Endothelial cell of umbilical vein (primary cell): ENCODE data around the gene FYCO1. TPM values are rescaled to one million over a fixed set of nuclear protein-coding genes. Genes with fewer than 3 reads are reported as not detected.

Source experiments
- BruUV-seq: library from RNA; stranded (reverse); fragments of 400-500 nt; replicated peaks from 2 replicates; lab custom pipeline; 2021; lab: Mats Ljungman, UMichigan
- CTCF ChIA-PET: fragments of 300-600, 350-600 bp; sonication (Branson Sonifier 250); formaldehyde crosslinking; loops from one replicate; lab custom pipeline; 2021; ENCODE audit warnings: antibody characterized with exemption, inconsistent platforms; lab: Charles Lee
- POLR2A ChIA-PET: fragments of 300-600, 350-600 bp; sonication (Branson Sonifier 250); formaldehyde crosslinking; loops from one replicate; lab custom pipeline; 2021; ENCODE audit warnings: antibody characterized with exemption, inconsistent platforms; lab: Charles Lee
- DNase-seq: peaks from one replicate; pipeline ENCODE4 v3.0.0-alpha.2; 2011; ENCODE audit warnings: low read depth, low spot score
- FAIRE-seq: peaks from 2 replicates; lab custom pipeline; 2011; peaks lifted over from hg19 to GRCh38; lab: Jason Lieb, UNC
- H2AFZ ChIP-seq: 2 replicates; pipeline ENCODE4 v1.6.0; 2012; ENCODE audit warnings: low read depth, low read length, control low read depth, inconsistent platforms
- H3K27ac ChIP-seq: 2 replicates; pipeline ENCODE4 v1.5.1; 2011; ENCODE audit warnings: low read depth, mild to moderate bottlenecking, control low read depth, low read length, moderate library complexity; ENCODE audit not compliant: insufficient read depth
- H3K27me3 ChIP-seq, 2 experiments: 2 replicates each; pipeline versions ENCODE4 v1.6.0 to v1.6.1; 2011; ENCODE audit warnings: low read length in 2 of 2, mixed read lengths in 1 of 2; ENCODE audit not compliant: control insufficient read depth in 2 of 2, insufficient read depth in 2 of 2
- H3K36me3 ChIP-seq, 2 experiments: 2 replicates in 1 of 2; 3 replicates in 1 of 2; pipeline ENCODE4 v1.5.1; 2011; ENCODE audit warnings: low read length in 2 of 2, mild to moderate bottlenecking in 1 of 2, moderate library complexity in 1 of 2; ENCODE audit not compliant: control insufficient read depth in 2 of 2, insufficient read depth in 2 of 2; ENCODE audit errors: extremely low read depth in 1 of 2
- H3K4me1 ChIP-seq: 3 replicates; pipeline ENCODE4 v1.5.1; 2011; ENCODE audit warnings: mild to moderate bottlenecking, low read length; ENCODE audit not compliant: control insufficient read depth, insufficient read depth; ENCODE audit errors: extremely low read depth
- H3K4me2 ChIP-seq: 2 replicates; pipeline ENCODE4 v1.6.1; 2011; ENCODE audit warnings: low read length, control low read depth, mixed read lengths; ENCODE audit not compliant: insufficient read depth
- H3K4me3 ChIP-seq, 3 experiments: fragments of 200-600 bp in 1 of 3; sonication (generic), shearing (Covaris generic) in 1 of 3; replicated peaks in 1 of 3; 2 replicates each; pipeline ENCODE4 v1.5.1; 2011 to 2016; ENCODE audit warnings: control low read depth in 3 of 3, low read length in 3 of 3, mild to moderate bottlenecking in 2 of 3, inconsistent platforms in 1 of 3, low read depth in 1 of 3, moderate library complexity in 1 of 3; ENCODE audit not compliant: insufficient read depth in 1 of 3
- H3K79me2 ChIP-seq: 2 replicates; pipeline ENCODE4 v1.6.0; 2012; ENCODE audit warnings: low read length, inconsistent platforms; ENCODE audit not compliant: control insufficient read depth, insufficient read depth
- H3K9ac ChIP-seq: replicated peaks from 2 replicates; pipeline ENCODE3; 2011; ENCODE audit warnings: low read length, control low read depth; ENCODE audit not compliant: insufficient read depth; ENCODE audit errors: extremely low read depth
- H3K9me1 ChIP-seq: replicated peaks from 3 replicates; pipeline ENCODE4 v1.6.0; 2011; ENCODE audit warnings: mild to moderate bottlenecking, low read length; ENCODE audit not compliant: control insufficient read depth, insufficient read depth; ENCODE audit errors: extremely low read depth
- H3K9me3 ChIP-seq: replicated peaks from 2 replicates; pipeline ENCODE4 v1.5.1; 2012; ENCODE audit warnings: low read length, inconsistent platforms; ENCODE audit not compliant: control insufficient read depth, insufficient read depth
- H4K20me1 ChIP-seq: replicated peaks from 2 replicates; pipeline ENCODE3; 2011; ENCODE audit warnings: mild to moderate bottlenecking, low read length; ENCODE audit not compliant: control insufficient read depth, insufficient read depth; ENCODE audit errors: extremely low read depth
- EZH2 ChIP-seq: IDR thresholded peaks from 2 replicates; pipeline ENCODE4 v1.6.1; 2012; ENCODE audit warnings: borderline replicate concordance, low read depth, mild to moderate bottlenecking, moderate library complexity, low read length, inconsistent platforms; ENCODE audit not compliant: severe bottlenecking
- FOS ChIP-seq: IDR thresholded peaks from 2 replicates; pipeline ENCODE4 v1.6.1; 2011; ENCODE audit warnings: mild to moderate bottlenecking, low read length, moderate library complexity, borderline replicate concordance; ENCODE audit not compliant: insufficient read depth
- GATA2 ChIP-seq: IDR thresholded peaks from 2 replicates; pipeline ENCODE4 v1.7.0; 2011; ENCODE audit warnings: low read depth, mild to moderate bottlenecking, moderate library complexity, mixed read lengths, low read length; ENCODE audit not compliant: insufficient read length, insufficient read depth
- JUN ChIP-seq: IDR thresholded peaks from 2 replicates; pipeline ENCODE4 v1.6.1; 2011; ENCODE audit warnings: borderline replicate concordance, low read depth; ENCODE audit not compliant: insufficient read length, insufficient read depth
- MYC ChIP-seq: IDR thresholded peaks from one replicate; pipeline ENCODE4 v1.6.1; 2011; ENCODE audit warnings: mild to moderate bottlenecking, low read depth, low read length
- POLR2A ChIP-seq: IDR thresholded peaks from 2 replicates; pipeline ENCODE4 v1.6.1; 2012; ENCODE audit warnings: low read depth, mild to moderate bottlenecking, control low read depth, low read length
- POLR2AphosphoS5 ChIP-seq: IDR thresholded peaks from 2 replicates; pipeline ENCODE4 v1.6.1; 2012; ENCODE audit warnings: low read depth, mild to moderate bottlenecking, control low read depth, low read length, moderate library complexity; ENCODE audit not compliant: insufficient read depth
- dilution Hi-C: fragments of 300-500 bp; cut with MboI; formaldehyde crosslinking; loops from one replicate; pipeline ENCODE4 v1.15.0; 2019; ENCODE audit warnings: low sequenced_read_pairs; ENCODE audit not compliant: extremely low pct_ligation_motif_present
- intact Hi-C: fragments of 100-400 bp; cut with micrococcal nuclease; formaldehyde crosslinking; loops from one replicate; pipeline ENCODE4 v1.10.0; 2022
- polyA plus RNA-seq, 4 experiments: library from polyadenylated mRNA; depleted of rRNA in 3 of 4; stranded (reverse) in 3 of 4; unstranded in 1 of 4; fragments of >200 nt; gene quantifications; 2 replicates each; pipeline versions ENCODE4 v1.2.1 to v1.2.3, GENCODE V29; 2011 to 2012; ENCODE audit warnings: missing spikeins in 1 of 4
- total RNA-seq: library from RNA; stranded (reverse); gene quantifications from 2 replicates; pipeline ENCODE4 v1.2.3, GENCODE V29; 2021
- TF ChIP-seq, protein P1 (sequence below): IDR thresholded peaks from 2 replicates; pipeline ENCODE4 v1.6.1; 2011; ENCODE audit not compliant: insufficient read depth, insufficient read length
- TF ChIP-seq, protein P2 (sequence below), 2 donors: IDR thresholded peaks; 1 replicate in 1 of 2; 2 replicates in 1 of 2; pipeline ENCODE4 v1.5.1; 2011; ENCODE audit warnings: low read length in 2 of 2, mild to moderate bottlenecking in 2 of 2, moderate library complexity in 2 of 2, control low read depth in 1 of 2, inconsistent platforms in 1 of 2, low read depth in 1 of 2; ENCODE audit not compliant: insufficient read depth in 1 of 2; ENCODE audit errors: extremely low read depth in 1 of 2

The FYCO1 gene
- total and polyA plus RNA-seq, 2 donors (not counting 3 experiments of a cell fraction or from before 2014, with no cell fraction given): 13.9 to 20.8 TPM

DNA sequence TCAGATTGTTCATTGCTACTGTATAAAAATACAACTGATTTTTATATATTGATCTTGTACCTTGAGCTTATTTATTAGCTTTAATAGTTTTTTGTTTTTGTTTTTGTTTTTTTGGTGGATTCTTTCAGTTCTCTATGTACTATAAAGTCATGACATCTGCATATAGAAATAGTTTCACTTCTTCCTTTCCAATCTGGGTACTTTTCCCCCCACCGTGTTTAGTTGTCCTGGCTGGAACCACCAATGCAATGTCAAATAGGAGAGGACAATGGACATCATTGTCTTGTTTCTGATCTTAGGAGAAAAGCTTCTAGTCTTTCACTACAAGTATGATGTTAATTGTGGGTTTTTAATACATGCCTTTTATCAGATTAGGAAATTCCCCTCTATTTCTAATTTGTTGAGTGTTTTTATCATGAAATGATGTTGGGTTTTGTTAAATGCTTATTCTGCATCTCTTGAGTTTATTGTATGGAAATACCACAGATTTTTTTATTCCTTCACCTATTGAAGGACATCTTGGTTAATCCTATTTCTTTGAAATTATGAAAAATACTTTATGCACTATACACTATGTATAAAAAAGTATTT is 34.4 kb upstream of the FYCO1 start:
- no peaks in the 10 kb centered on the region for H3K9me1 ChIP-seq
- H3K9me3 ChIP-seq: no peaks in the 10 kb centered on the region
- TF ChIP-seq MYC (no peak), EZH2 (no peak), FOS (no peak), GATA2 (no peak), POLR2AphosphoS5 (no peak), POLR2A (no peak), JUN (no peak)
- TF ChIP-seq, protein P1, sequence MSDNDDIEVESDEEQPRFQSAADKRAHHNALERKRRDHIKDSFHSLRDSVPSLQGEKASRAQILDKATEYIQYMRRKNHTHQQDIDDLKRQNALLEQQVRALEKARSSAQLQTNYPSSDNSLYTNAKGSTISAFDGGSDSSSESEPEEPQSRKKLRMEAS: no peak
- TF ChIP-seq, protein P2, sequence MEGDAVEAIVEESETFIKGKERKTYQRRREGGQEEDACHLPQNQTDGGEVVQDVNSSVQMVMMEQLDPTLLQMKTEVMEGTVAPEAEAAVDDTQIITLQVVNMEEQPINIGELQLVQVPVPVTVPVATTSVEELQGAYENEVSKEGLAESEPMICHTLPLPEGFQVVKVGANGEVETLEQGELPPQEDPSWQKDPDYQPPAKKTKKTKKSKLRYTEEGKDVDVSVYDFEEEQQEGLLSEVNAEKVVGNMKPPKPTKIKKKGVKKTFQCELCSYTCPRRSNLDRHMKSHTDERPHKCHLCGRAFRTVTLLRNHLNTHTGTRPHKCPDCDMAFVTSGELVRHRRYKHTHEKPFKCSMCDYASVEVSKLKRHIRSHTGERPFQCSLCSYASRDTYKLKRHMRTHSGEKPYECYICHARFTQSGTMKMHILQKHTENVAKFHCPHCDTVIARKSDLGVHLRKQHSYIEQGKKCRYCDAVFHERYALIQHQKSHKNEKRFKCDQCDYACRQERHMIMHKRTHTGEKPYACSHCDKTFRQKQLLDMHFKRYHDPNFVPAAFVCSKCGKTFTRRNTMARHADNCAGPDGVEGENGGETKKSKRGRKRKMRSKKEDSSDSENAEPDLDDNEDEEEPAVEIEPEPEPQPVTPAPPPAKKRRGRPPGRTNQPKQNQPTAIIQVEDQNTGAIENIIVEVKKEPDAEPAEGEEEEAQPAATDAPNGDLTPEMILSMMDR (IDR thresholded peaks at IDR 0.05; ENCODE audit: extremely low read depth in 1 of 2, insufficient read depth in 1 of 2, low read depth in 1 of 2, low read length in 2 of 2): no peak
- no peaks in the 10 kb centered on the region for H3K4me1 ChIP-seq
- H4K20me1 ChIP-seq: no peaks in the 10 kb centered on the region
- no peak for DNase-seq
- no peak overlapping the region for H2AFZ ChIP-seq
- dilution Hi-C loops (no loop called here), intact Hi-C loops (no loop called here)
- CTCF ChIA-PET: no interaction called here
- no peak overlapping the region for H3K9ac ChIP-seq
- no peak for FAIRE-seq
- H3K79me2 ChIP-seq: no peaks in the 10 kb centered on the region
- no TSS peak for BruUV-seq
- H3K27me3 ChIP-seq: peaks cover 0 to 2% of the 10 kb centered on the region in 2 experiments
- no peak overlapping the region for H3K4me3 ChIP-seq
- H3K36me3 ChIP-seq: no peaks in the 10 kb centered on the region
- H3K27ac ChIP-seq: no peak overlapping the region
- H3K4me2 ChIP-seq: no peak overlapping the region
- POLR2A ChIA-PET: no interaction called here
